ENCODE measurements around the gene TFB2M.

Gene TFB2M

DNA sequence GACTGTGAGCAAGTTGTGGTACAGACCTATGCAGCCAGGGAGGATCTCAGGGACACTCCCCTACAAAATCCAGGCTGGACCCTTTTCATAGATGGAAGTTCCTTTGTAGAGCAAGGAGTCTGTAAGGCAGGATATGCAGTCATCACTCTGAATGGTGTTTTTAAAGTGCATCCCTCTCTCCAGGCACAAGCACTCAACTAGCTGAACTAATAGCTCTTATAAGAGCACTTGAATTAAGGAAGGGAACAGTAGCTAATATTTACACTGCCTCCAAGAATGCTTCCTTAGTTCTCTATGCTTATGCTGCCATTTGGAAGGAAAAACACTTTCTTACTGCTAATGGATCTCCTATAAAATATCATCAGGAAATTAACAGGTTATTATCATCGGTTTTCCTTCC lies 31.9 kb downstream of the TFB2M start:
- no peak for DNase-seq (ENCODE audit: low read depth)
- TF ChIP-seq, protein P1, sequence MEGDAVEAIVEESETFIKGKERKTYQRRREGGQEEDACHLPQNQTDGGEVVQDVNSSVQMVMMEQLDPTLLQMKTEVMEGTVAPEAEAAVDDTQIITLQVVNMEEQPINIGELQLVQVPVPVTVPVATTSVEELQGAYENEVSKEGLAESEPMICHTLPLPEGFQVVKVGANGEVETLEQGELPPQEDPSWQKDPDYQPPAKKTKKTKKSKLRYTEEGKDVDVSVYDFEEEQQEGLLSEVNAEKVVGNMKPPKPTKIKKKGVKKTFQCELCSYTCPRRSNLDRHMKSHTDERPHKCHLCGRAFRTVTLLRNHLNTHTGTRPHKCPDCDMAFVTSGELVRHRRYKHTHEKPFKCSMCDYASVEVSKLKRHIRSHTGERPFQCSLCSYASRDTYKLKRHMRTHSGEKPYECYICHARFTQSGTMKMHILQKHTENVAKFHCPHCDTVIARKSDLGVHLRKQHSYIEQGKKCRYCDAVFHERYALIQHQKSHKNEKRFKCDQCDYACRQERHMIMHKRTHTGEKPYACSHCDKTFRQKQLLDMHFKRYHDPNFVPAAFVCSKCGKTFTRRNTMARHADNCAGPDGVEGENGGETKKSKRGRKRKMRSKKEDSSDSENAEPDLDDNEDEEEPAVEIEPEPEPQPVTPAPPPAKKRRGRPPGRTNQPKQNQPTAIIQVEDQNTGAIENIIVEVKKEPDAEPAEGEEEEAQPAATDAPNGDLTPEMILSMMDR (IDR thresholded peaks at IDR 0.05; ENCODE audit: control insufficient read depth, extremely low read depth, insufficient read depth): no peak
- no peak overlapping the region for H3K4me3 ChIP-seq (ENCODE audit: low read depth, low read length)

DNA sequence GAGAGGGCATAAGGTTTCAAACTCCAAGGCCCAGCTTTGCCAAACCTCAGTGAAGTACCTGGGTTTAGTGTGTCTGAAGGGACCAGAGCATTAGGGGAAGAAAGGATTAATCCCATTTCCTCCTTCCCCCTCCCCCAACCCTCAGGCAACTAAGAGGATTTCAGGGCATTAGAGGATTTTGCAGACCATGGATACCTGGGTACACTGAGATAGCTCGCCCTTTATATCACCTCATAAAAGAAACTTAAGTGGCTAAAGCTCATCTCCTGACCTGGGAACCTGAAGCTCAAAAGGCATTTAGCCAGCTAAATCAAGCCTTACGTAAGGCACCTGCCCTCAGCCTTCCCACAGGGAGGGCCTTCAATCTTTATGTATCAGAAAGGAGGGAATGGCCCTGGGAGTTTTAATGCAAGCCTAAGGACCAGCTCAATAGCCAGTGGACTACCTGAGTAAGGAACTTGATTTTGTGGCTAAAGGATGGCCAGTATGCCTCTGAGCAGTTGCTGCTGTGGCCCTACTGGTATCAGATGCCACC lies 32.6 kb downstream of the TFB2M start:
- DNase-seq (ENCODE audit: low read depth): no peak
- TF ChIP-seq, protein P1 (IDR thresholded peaks at IDR 0.05; ENCODE audit: control insufficient read depth, extremely low read depth, insufficient read depth): no peak
- no peak overlapping the region for H3K4me3 ChIP-seq (ENCODE audit: low read depth, low read length)

DNA sequence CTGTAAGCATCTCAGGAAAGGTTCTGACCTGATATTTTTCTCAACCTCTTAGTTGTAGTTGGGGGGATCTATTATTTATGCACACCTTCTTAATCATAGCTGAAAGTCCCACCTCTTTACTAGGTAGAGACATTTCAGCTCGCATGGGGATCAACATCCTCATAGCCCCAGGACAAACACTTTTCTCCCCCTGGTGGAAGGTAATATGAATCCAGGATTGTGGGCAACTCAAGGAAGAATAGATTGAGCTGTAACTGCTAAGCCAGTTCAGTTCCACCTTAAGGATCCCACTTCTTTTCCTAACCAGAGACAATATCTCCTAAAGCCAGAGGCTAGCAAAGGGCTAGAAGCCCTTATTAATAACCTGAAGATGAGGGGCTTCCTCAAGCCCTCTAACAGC lies 33.5 kb downstream of the TFB2M start:
- TF ChIP-seq, protein P1 (IDR thresholded peaks at IDR 0.05; ENCODE audit: control insufficient read depth, extremely low read depth, insufficient read depth): no peak
- DNase-seq (ENCODE audit: low read depth): no peak

DNA sequence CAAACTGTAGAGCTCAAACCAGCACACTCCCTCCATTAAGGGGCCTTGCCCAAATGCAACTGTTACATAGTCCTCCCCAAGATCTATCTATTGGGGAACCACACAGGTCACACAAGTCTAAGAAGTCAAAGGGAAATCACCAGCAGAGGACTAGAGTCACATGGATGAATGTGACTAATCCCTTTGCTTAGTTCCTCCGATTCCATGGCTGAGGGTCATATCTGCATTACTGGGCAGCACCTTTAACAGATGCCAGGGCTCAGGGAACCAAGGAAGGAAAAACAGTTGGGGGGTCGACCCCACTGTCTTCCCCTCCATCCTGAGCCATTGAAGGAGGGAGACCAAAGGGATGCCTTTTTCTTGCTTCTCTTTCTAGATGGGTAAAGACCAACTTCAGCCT lies 35.6 kb downstream of the TFB2M start:
- no peak overlapping the region for H3K4me3 ChIP-seq (ENCODE audit: low read depth, low read length)
- TF ChIP-seq, protein P1 (IDR thresholded peaks at IDR 0.05; ENCODE audit: control insufficient read depth, extremely low read depth, insufficient read depth): no peak
- DNase-seq (ENCODE audit: low read depth): no peak

More for the DNA sequence above, 33.5 kb downstream of the TFB2M start:
- no peak overlapping the region for H3K4me3 ChIP-seq (ENCODE audit: low read depth, low read length)

DNA sequence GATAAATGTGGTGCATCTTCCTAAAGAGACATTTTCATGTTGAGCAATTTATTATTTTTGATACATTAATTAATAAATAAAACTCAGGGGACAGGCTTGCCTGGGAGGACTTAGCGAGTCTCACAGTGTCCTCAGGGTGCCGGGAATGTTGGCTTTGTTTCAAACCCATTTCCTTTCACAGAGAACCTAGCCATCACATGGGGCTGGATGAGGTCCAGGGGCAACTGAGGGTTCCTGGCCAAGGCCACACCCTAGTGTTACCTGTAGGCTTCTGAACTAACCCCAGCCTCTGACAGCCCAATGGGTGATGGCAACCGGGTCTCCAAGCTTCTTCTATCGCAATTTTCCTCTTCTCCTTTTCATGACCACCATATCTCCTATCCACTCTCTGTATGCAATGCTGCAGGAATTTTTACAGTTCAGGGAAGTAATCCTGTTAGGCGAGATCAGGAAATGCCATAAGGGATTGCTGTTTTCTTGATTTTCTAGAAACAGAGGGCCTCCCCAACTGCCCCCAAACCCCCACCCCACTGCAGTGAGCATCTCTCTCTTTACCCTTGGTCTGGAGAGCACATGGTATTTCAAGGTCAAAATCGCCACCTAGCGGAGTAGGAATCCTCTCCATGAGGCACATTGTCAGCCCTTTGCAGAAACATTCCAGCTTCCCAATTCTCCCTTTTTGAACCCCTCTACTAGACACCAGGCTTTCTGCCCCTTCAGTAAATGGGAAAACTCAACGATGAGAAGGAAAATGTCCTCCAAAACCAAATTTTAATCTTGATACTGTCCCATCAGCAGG lies 36.9 kb downstream of the TFB2M start:
- TF ChIP-seq, protein P1 (IDR thresholded peaks at IDR 0.05; ENCODE audit: control insufficient read depth, extremely low read depth, insufficient read depth): no peak
- no peak for DNase-seq (ENCODE audit: low read depth)
- no peak overlapping the region for H3K4me3 ChIP-seq (ENCODE audit: low read depth, low read length)

DNA sequence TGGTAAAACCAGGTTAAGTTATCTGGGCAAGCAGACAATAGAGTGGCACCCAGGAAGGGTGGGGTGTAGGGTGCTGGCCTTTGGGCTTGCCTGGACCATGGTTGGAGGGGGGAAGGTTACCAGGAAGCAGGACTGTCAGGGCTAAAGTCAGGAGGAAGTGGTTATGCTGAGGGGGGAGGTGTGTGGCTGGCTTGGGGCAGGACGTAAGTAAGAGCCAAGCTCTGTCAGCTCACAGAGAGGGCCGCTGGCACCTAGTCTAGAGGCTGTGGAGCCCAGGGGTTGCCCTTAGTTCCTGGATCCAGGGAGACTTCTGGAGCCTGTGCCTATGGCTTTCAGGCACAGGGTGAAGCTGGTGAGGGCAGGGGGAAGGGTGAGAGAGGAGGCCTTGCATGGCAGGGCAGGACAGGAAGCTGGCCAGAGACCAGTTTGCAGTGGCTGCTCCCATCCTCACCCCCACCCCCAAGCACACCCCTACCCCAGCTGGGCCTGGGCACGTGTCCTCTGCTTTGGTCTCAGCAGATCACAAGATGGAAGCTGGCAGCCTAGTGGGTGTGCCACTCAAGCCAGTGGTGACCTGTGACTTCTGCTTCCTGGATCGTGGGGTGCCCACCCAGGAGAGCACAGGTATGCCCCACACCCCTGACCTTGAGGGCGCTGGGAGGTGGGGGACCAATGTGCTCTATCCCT lies 38.5 kb downstream of the TFB2M start:
- H3K4me3 ChIP-seq (ENCODE audit: low read depth, low read length): no peak overlapping the region
- TF ChIP-seq, protein P1 (IDR thresholded peaks at IDR 0.05; ENCODE audit: control insufficient read depth, extremely low read depth, insufficient read depth): no peak
- DNase-seq (ENCODE audit: low read depth): no peak
